Measurements from ENCODE around the gene PRM3. TPM values are rescaled to one million over a fixed set of nuclear protein-coding genes. Genes with fewer than 3 reads are reported as not detected.

The PRM3 gene, protein sequence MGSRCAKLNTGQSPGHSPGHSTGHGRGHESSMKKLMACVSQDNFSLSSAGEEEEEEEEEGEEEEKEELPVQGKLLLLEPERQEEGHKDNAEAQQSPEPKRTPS
- total RNA-seq (ENCODE audit: unreplicated experiment): not detected
- long read RNA-seq: 0 reads

- Mint-ChIP-seq H3K27ac (ENCODE audit: unreplicated experiment) (no peak within 1 kb of the TSS), H3K4me1 (ENCODE audit: unreplicated experiment) (no peaks in the 10 kb centered on the region), H3K27me3 (ENCODE audit: unreplicated experiment) (peaks cover 9% of the 10 kb centered on the region)
These were observed at the start of gene PRM3 for GRCh38 chr16:11272921-11273720. TSS of gene PRM3 (minus strand) at chr16:11273629. CDS start at chr16:11273595, 34 bp downstream.

DNA sequence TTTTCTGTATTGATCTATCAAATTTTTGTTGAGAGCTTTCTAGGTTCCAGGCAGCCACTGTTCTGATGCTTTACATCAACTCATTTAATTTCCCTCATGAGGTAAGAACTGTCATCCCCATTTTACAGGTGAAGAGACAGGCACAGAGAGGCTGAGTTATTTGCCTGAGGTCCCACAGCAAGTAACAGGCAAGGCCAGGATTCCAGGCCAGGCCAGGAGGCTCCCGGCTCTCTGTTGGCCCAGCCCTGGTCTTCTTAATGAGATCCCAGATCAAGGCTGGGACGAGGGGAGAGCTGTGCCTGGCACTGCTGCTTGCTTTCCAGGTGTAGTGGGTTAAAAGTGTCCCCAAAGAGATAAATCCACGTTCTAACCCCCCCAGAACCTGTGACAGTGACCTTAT is 49.4 kb upstream of the PRM3 start:
- peaks cover 6% of the 10 kb centered on the region for H3K27me3 Mint-ChIP-seq (ENCODE audit: unreplicated experiment)
- no peak overlapping the region for H3K27ac Mint-ChIP-seq (ENCODE audit: unreplicated experiment)
- no peaks in the 10 kb centered on the region for H3K36me3 Mint-ChIP-seq (ENCODE audit: low read depth, unreplicated experiment)
- no peaks in the 10 kb centered on the region for H3K9me3 Mint-ChIP-seq (ENCODE audit: unreplicated experiment)
- DNase-seq (ENCODE audit: low spot score): no peak
- no peak for TF ChIP-seq CTCF (IDR thresholded peaks at IDR 0.05; ENCODE audit: unreplicated experiment)
- peaks cover 5% of the 10 kb centered on the region for H3K4me1 Mint-ChIP-seq (ENCODE audit: unreplicated experiment)
- H3K4me3 Mint-ChIP-seq (ENCODE audit: unreplicated experiment): no peak overlapping the region

More at GRCh38 chr16:11272921-11273720, at the start of gene PRM3:
- TF ChIP-seq CTCF (IDR thresholded peaks at IDR 0.05; ENCODE audit: unreplicated experiment): no peak
- H3K9me3 Mint-ChIP-seq (ENCODE audit: unreplicated experiment): no peaks in the 10 kb centered on the region
- no peak within 1 kb of the TSS for H3K4me3 Mint-ChIP-seq (ENCODE audit: unreplicated experiment)
- H3K36me3 Mint-ChIP-seq (ENCODE audit: low read depth, unreplicated experiment): no peaks in the 10 kb centered on the region
- DNase-seq (ENCODE audit: low spot score): no peak

- Mint-ChIP-seq H3K9me3 (ENCODE audit: unreplicated experiment) (no peaks in the 10 kb centered on the region), H3K27ac (ENCODE audit: unreplicated experiment) (no peak overlapping the region), H3K36me3 (ENCODE audit: low read depth, unreplicated experiment) (no peaks in the 10 kb centered on the region), H3K4me3 (ENCODE audit: unreplicated experiment) (no peak overlapping the region), H3K4me1 (ENCODE audit: unreplicated experiment) (peaks cover 8% of the 10 kb centered on the region), H3K27me3 (ENCODE audit: unreplicated experiment) (peaks cover 6% of the 10 kb centered on the region)
- no peak for DNase-seq (ENCODE audit: low spot score)
- no peak for TF ChIP-seq CTCF (IDR thresholded peaks at IDR 0.05; ENCODE audit: unreplicated experiment)
These were observed 48.2 kb upstream of the PRM3 start for GRCh38 chr16:11321662-11322061.

DNA sequence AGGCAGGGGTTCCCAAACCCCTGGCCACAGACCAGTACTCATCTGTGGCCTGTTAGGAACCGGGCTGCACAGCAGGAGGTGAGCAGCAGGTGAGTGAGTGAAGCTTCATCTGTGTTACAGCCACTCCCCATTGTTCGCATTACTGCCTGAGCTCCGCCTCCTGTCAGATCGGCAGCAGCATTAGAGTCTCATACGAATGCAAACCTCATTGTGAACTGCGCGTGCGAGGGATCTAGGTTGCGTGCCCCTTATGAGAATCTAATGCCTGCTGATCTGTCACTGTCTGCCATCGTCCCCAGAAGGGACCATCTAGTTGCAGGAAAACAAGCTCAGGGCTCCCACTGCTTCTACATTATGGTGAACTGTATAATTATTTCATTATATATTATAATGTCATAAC is 46.7 kb upstream of the PRM3 start:
- peaks cover 6% of the 10 kb centered on the region for H3K27me3 Mint-ChIP-seq (ENCODE audit: unreplicated experiment)
- TF ChIP-seq CTCF (IDR thresholded peaks at IDR 0.05; ENCODE audit: unreplicated experiment): no peak
- no peak for DNase-seq (ENCODE audit: low spot score)
- peaks cover 14% of the 10 kb centered on the region for H3K4me1 Mint-ChIP-seq (ENCODE audit: unreplicated experiment)
- no peaks in the 10 kb centered on the region for H3K9me3 Mint-ChIP-seq (ENCODE audit: unreplicated experiment)
- no peaks in the 10 kb centered on the region for H3K36me3 Mint-ChIP-seq (ENCODE audit: low read depth, unreplicated experiment)
- H3K27ac Mint-ChIP-seq (ENCODE audit: unreplicated experiment): no peak overlapping the region
- no peak overlapping the region for H3K4me3 Mint-ChIP-seq (ENCODE audit: unreplicated experiment)

- Mint-ChIP-seq H3K36me3 (ENCODE audit: low read depth, unreplicated experiment) (no peaks in the 10 kb centered on the region), H3K27me3 (ENCODE audit: unreplicated experiment) (peaks cover 6% of the 10 kb centered on the region), H3K4me1 (ENCODE audit: unreplicated experiment) (peaks cover 14% of the 10 kb centered on the region), H3K4me3 (ENCODE audit: unreplicated experiment) (no peak overlapping the region), H3K9me3 (ENCODE audit: unreplicated experiment) (no peaks in the 10 kb centered on the region), H3K27ac (ENCODE audit: unreplicated experiment) (no peak overlapping the region)
- TF ChIP-seq CTCF (IDR thresholded peaks at IDR 0.05; ENCODE audit: unreplicated experiment): no peak
- DNase-seq (ENCODE audit: low spot score): no peak
These were observed 46.2 kb upstream of the PRM3 start for GRCh38 chr16:11319529-11320146.
